H9 (cell line): ENCODE data around the gene XRCC6. TPM values are rescaled to one million over a fixed set of nuclear protein-coding genes. Genes with fewer than 3 reads are reported as not detected.
A peak's percentile ranks its signal among the peaks of the same experiment; 100 is the strongest.

Experiments used
- DNase-seq: peaks from one replicate; pipeline ENCODE4 v3.0.0-alpha.2; 2017
- H2AFZ ChIP-seq: one replicate; pipeline ENCODE4 v1.6.1; 2013; ENCODE audit warnings: mild to moderate bottlenecking, low read length, control low read depth, moderate library complexity
- H2AK5ac ChIP-seq: 2 replicates; pipeline ENCODE4 v1.6.1; 2013; ENCODE audit warnings: low read length, control low read depth, mixed read lengths; ENCODE audit not compliant: insufficient read length
- H2BK120ac ChIP-seq: one replicate; pipeline ENCODE4 v1.6.1; 2013; ENCODE audit warnings: low read depth, mild to moderate bottlenecking, low read length, control low read depth, inconsistent platforms; ENCODE audit not compliant: poor library complexity, severe bottlenecking
- H2BK12ac ChIP-seq: 2 replicates; pipeline ENCODE4 v1.6.1; 2013; ENCODE audit warnings: low read length, control low read depth, mixed read lengths, low read depth; ENCODE audit not compliant: insufficient read length
- H2BK15ac ChIP-seq: 2 replicates; pipeline ENCODE4 v1.6.1; 2013; ENCODE audit warnings: low read depth, low read length, control low read depth
- H2BK20ac ChIP-seq: one replicate; pipeline ENCODE4 v1.6.1; 2013; ENCODE audit warnings: low read depth, mild to moderate bottlenecking, low read length, control low read depth, inconsistent platforms; ENCODE audit not compliant: poor library complexity, severe bottlenecking
- H2BK5ac ChIP-seq: 2 replicates; pipeline ENCODE4 v1.6.1; 2013; ENCODE audit warnings: low read length, control low read depth, mixed read lengths; ENCODE audit not compliant: insufficient read length
- H3K14ac ChIP-seq: 2 replicates; pipeline ENCODE4 v1.6.1; 2013; ENCODE audit warnings: low read length, control low read depth; ENCODE audit not compliant: insufficient read depth
- H3K18ac ChIP-seq: 2 replicates; pipeline ENCODE4 v1.6.1; 2013; ENCODE audit warnings: low read depth, mild to moderate bottlenecking, mixed read lengths, low read length, control low read depth; ENCODE audit not compliant: insufficient read length
- H3K23ac ChIP-seq: 2 replicates; pipeline ENCODE4 v1.6.1; 2013; ENCODE audit warnings: low read length, control low read depth, mixed read lengths, low read depth; ENCODE audit not compliant: insufficient read length
- H3K23me2 ChIP-seq: 2 replicates; pipeline ENCODE4 v1.6.1; 2013; ENCODE audit warnings: low read depth, mild to moderate bottlenecking, mixed read lengths, low read length, control low read depth; ENCODE audit not compliant: insufficient read length, poor library complexity, severe bottlenecking
- H3K27ac ChIP-seq: 2 replicates; pipeline ENCODE4 v1.5.1; 2013; ENCODE audit warnings: low read length, control low read depth, mixed read lengths, low read depth; ENCODE audit not compliant: insufficient read length
- H3K27me3 ChIP-seq: 2 replicates; pipeline ENCODE4 v1.6.1; 2013; ENCODE audit warnings: low read length, control low read depth, inconsistent platforms; ENCODE audit not compliant: insufficient read depth
- H3K4ac ChIP-seq: 2 replicates; pipeline ENCODE4 v1.6.1; 2013; ENCODE audit warnings: low read depth, mild to moderate bottlenecking, control low read depth, inconsistent platforms, low read length, moderate library complexity
- H3K4me1 ChIP-seq: 2 replicates; pipeline ENCODE4 v1.6.1; 2013; ENCODE audit warnings: low read length, control low read depth, inconsistent platforms; ENCODE audit not compliant: insufficient read depth
- H3K4me2 ChIP-seq: 2 replicates; pipeline ENCODE4 v1.6.1; 2013; ENCODE audit warnings: low read length, control low read depth, mixed read lengths; ENCODE audit not compliant: insufficient read length, insufficient read depth
- H3K56ac ChIP-seq: 2 replicates; pipeline ENCODE4 v1.6.1; 2013; ENCODE audit warnings: low read depth, mild to moderate bottlenecking, mixed read lengths, low read length, control low read depth; ENCODE audit not compliant: insufficient read length
- H3K79me1 ChIP-seq: 2 replicates; pipeline ENCODE4 v1.6.1; 2013; ENCODE audit warnings: low read depth, mild to moderate bottlenecking, moderate library complexity, low read length, control low read depth, inconsistent platforms; ENCODE audit not compliant: insufficient read depth, poor library complexity, severe bottlenecking
- H3K79me2 ChIP-seq: 2 replicates; pipeline ENCODE4 v1.6.1; 2013; ENCODE audit warnings: low read length, control low read depth, inconsistent platforms; ENCODE audit not compliant: insufficient read depth
- H3K9ac ChIP-seq: 2 replicates; pipeline ENCODE4 v1.6.1; 2013; ENCODE audit warnings: low read length, control low read depth, mixed read lengths; ENCODE audit not compliant: insufficient read length; ENCODE audit errors: extremely low read depth
- H3K9me3 ChIP-seq: one replicate; pipeline ENCODE4 v1.6.1; 2013; ENCODE audit warnings: low read depth, low read length, inconsistent platforms; ENCODE audit not compliant: control insufficient read depth
- H3T11ph ChIP-seq: one replicate; pipeline ENCODE4 v1.6.1; 2013; ENCODE audit warnings: mild to moderate bottlenecking, low read length, control low read depth, inconsistent platforms
- H4K20me1 ChIP-seq: one replicate; pipeline ENCODE4 v1.6.1; 2013; ENCODE audit not compliant: control insufficient read depth, insufficient read length, insufficient read depth
- H4K5ac ChIP-seq: 2 replicates; pipeline ENCODE4 v1.6.1; 2013; ENCODE audit warnings: low read depth, mild to moderate bottlenecking, mixed read lengths, low read length, control low read depth; ENCODE audit not compliant: insufficient read length
- H4K8ac ChIP-seq: replicated peaks from 2 replicates; pipeline ENCODE4 v1.6.1; 2013; ENCODE audit warnings: low read length, control low read depth, mixed read lengths, low read depth; ENCODE audit not compliant: insufficient read length
- H4K91ac ChIP-seq: 2 replicates; pipeline ENCODE4 v1.6.1; 2013; ENCODE audit warnings: low read depth, mild to moderate bottlenecking, moderate library complexity, mixed read lengths, low read length, control low read depth; ENCODE audit not compliant: insufficient read length
- H3K27ac Mint-ChIP-seq, 3 experiments: 2 replicates in 2 of 3; 3 replicates in 1 of 3; pipeline ENCODE4 v1.8.0; 2020 to 2021; ENCODE audit warnings: mixed read lengths in 3 of 3, mild to moderate bottlenecking in 1 of 3, moderate library complexity in 1 of 3
- H3K27me3 Mint-ChIP-seq: 2 replicates; pipeline ENCODE4 v1.8.0; 2021; ENCODE audit warnings: low read depth, mild to moderate bottlenecking, moderate library complexity, mixed read lengths
- H3K36me3 Mint-ChIP-seq, 3 experiments: 2 replicates in 2 of 3; 3 replicates in 1 of 3; pipeline ENCODE4 v1.8.0; 2020 to 2021; ENCODE audit warnings: low read depth in 3 of 3, mixed read lengths in 3 of 3; ENCODE audit not compliant: insufficient read depth in 1 of 3
- H3K4me1 Mint-ChIP-seq, 2 experiments: 2 replicates each; pipeline ENCODE4 v1.8.0; 2020; ENCODE audit warnings: mixed read lengths in 2 of 2
- H3K4me3 Mint-ChIP-seq, 2 experiments: 2 replicates in 1 of 2; 3 replicates in 1 of 2; pipeline ENCODE4 v1.8.0; 2020 to 2021; ENCODE audit warnings: mild to moderate bottlenecking in 2 of 2, mixed read lengths in 2 of 2, moderate library complexity in 1 of 2
- H3K9me3 Mint-ChIP-seq, 2 experiments: 2 replicates in 1 of 2; 3 replicates in 1 of 2; pipeline ENCODE4 v1.8.0; 2020; ENCODE audit warnings: mild to moderate bottlenecking in 2 of 2, mixed read lengths in 2 of 2, moderate library complexity in 1 of 2
- CTCF ChIP-seq: fragments of 200-600 bp; sonication (generic); conservative IDR thresholded peaks from 3 replicates; pipeline ENCODE4 v1.8.0; 2021; ENCODE audit warnings: antibody characterized with exemption, mild to moderate bottlenecking
- WGBS: extraction: QIAGEN DNeasy Blood & Tissue Kit; methylation state at CpG from one replicate; pipeline ENCODE4 v1.1.7; 2013; ENCODE audit warnings: missing lambda C conversion rate, low lambda C conversion rate, mixed read lengths; ENCODE audit not compliant: insufficient read length; ENCODE audit errors: extremely low coverage; 5-methylcytosine and 5-hydroxymethylcytosine counted together
- total RNA-seq: library from RNA; stranded (reverse); gene quantifications from 2 replicates; pipeline ENCODE4 v1.2.1, GENCODE V29; 2021

Gene XRCC6
- total RNA-seq, 1 experiment from 2014 or later: 461 TPM

GRCh38 chr22:41582694-41583093 is 38.4 kb upstream of the XRCC6 start:
- no peak for TF ChIP-seq CTCF
- H3K27ac Mint-ChIP-seq: peak overlapping the region; percentile 5 to 81 (median 29); a peak in 4 of 7 replicates
- Histone ChIP-seq H2AFZ (no peak overlapping the region), H2BK5ac (no peak overlapping the region), H3K23me2 (no peaks in the 10 kb centered on the region), H4K20me1 (no peaks in the 10 kb centered on the region), H3K27me3 (no peaks in the 10 kb centered on the region), H3K14ac (no peak overlapping the region), H3K4me2 (no peak overlapping the region), H2AK5ac (no peak overlapping the region), H4K8ac (no peak overlapping the region), H3T11ph (no peak overlapping the region), H3K23ac (no peak overlapping the region), H4K91ac (no peak overlapping the region), H3K9me3 (no peaks in the 10 kb centered on the region), H2BK12ac (no peak overlapping the region), H2BK120ac (no peak overlapping the region), H3K79me2 (no peaks in the 10 kb centered on the region), H3K27ac (no peak overlapping the region), H3K79me1 (no peaks in the 10 kb centered on the region), H3K9ac (no peak overlapping the region), H3K4me1 (no peaks in the 10 kb centered on the region), H3K18ac (no peak overlapping the region), H3K56ac (no peak overlapping the region), H2BK20ac (no peak overlapping the region), H3K4ac (no peak overlapping the region), H4K5ac (no peak overlapping the region), H2BK15ac (no peak overlapping the region)
- no CpG with 5 or more reads among the region's 8 CpGs for WGBS
- peaks cover 0 to 14% (median 4%) of the 10 kb centered on the region in 3 experiments; a peak in 4 of 7 replicates for H3K36me3 Mint-ChIP-seq
- H3K27me3 Mint-ChIP-seq: peaks cover 3% of the 10 kb centered on the region
- no peak overlapping the region for H3K4me3 Mint-ChIP-seq
- no peak for DNase-seq
- H3K9me3 Mint-ChIP-seq: no peaks in the 10 kb centered on the region
- H3K4me1 Mint-ChIP-seq: peaks cover 0 to 8% of the 10 kb centered on the region in 2 experiments; a peak in 2 of 4 replicates
